Measurements from ENCODE around the gene DDX41.
A peak's percentile ranks its signal among the peaks of the same experiment; 100 is the strongest.

Gene DDX41

DNA sequence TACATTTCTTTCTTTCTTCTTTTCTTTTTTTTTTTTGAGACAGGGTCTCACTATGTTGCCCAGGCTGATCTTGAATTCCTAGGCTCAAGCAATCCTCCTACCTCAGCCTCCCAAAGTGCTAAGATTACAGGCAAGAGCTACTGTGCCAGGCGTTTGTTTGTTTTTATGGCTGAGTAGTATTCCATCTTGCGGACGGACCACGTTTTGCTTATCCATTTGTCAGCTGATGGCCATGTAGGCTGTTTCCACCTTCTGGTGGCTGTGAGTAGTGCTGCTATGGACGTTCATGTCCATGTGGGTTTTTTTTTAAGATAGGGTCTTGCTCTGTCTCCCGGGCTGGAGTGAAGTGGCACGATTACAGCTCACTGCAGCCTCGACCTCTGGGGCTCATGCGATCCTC, 9.6 kb downstream of the DDX41 start:
- no peak for DNase-seq (ENCODE audit: low read depth, low spot score)
- peaks cover 89% of the 10 kb centered on the region for H3K36me3 ChIP-seq (ENCODE audit: insufficient read depth, insufficient read length, low read length)
- TF ChIP-seq SUZ12 (IDR thresholded peaks at IDR 0.05; ENCODE audit: extremely low read depth, insufficient read depth, insufficient read length) (no peak), ZNF274 (IDR thresholded peaks at IDR 0.05; ENCODE audit: low read depth, low read length) (no peak), YY1 (IDR thresholded peaks at IDR 0.05; ENCODE audit: insufficient read depth, insufficient read length) (no peak)
- no peak overlapping the region for H3K9ac ChIP-seq (ENCODE audit: insufficient read length, low read depth)
- H3K4me3 ChIP-seq (ENCODE audit: insufficient read length, low read depth): no peak overlapping the region
- no peaks in the 10 kb centered on the region for H3K9me3 ChIP-seq (ENCODE audit: insufficient read depth, low read length)
- H3K4me1 ChIP-seq (ENCODE audit: insufficient read depth, insufficient read length): peaks cover 25% of the 10 kb centered on the region
- H3K27me3 ChIP-seq (ENCODE audit: insufficient read depth, insufficient read length): no peaks in the 10 kb centered on the region

DNA sequence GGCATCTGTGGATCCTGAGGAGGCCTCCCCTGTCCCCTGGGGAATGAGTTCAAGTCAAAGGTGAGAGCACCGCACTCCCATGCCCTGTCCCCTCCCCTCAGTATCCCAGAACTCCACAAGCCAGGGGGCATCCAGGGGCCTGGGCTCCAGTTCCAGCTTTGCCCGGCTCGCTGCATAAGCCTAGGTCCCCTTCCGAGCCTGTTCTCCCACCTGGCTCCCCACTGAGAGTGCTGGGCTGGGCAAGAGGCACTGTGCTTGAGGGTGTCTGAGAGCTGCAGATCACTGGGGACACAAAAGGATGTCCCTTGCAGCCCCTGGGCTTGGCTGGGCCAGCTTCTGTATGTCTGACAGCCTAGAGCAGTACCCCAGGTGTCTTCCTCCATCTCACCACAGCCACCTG, 11.7 kb downstream of the DDX41 start:
- Histone ChIP-seq H3K27me3 (ENCODE audit: insufficient read depth, insufficient read length) (no peaks in the 10 kb centered on the region), H3K4me3 (ENCODE audit: insufficient read length, low read depth) (no peak overlapping the region), H3K36me3 (ENCODE audit: insufficient read depth, insufficient read length, low read length) (peaks cover 68% of the 10 kb centered on the region), H3K9ac (ENCODE audit: insufficient read length, low read depth) (no peak overlapping the region), H3K9me3 (ENCODE audit: insufficient read depth, low read length) (no peaks in the 10 kb centered on the region), H3K4me1 (ENCODE audit: insufficient read depth, insufficient read length) (peaks cover 22% of the 10 kb centered on the region)
- no peak for TF ChIP-seq SUZ12 (IDR thresholded peaks at IDR 0.05; ENCODE audit: extremely low read depth, insufficient read depth, insufficient read length)
- TF ChIP-seq YY1 (IDR thresholded peaks at IDR 0.05; ENCODE audit: insufficient read depth, insufficient read length): no peak
- no peak for TF ChIP-seq ZNF274 (IDR thresholded peaks at IDR 0.05; ENCODE audit: low read depth, low read length)
- DNase-seq (ENCODE audit: low read depth, low spot score): no peak

DNA sequence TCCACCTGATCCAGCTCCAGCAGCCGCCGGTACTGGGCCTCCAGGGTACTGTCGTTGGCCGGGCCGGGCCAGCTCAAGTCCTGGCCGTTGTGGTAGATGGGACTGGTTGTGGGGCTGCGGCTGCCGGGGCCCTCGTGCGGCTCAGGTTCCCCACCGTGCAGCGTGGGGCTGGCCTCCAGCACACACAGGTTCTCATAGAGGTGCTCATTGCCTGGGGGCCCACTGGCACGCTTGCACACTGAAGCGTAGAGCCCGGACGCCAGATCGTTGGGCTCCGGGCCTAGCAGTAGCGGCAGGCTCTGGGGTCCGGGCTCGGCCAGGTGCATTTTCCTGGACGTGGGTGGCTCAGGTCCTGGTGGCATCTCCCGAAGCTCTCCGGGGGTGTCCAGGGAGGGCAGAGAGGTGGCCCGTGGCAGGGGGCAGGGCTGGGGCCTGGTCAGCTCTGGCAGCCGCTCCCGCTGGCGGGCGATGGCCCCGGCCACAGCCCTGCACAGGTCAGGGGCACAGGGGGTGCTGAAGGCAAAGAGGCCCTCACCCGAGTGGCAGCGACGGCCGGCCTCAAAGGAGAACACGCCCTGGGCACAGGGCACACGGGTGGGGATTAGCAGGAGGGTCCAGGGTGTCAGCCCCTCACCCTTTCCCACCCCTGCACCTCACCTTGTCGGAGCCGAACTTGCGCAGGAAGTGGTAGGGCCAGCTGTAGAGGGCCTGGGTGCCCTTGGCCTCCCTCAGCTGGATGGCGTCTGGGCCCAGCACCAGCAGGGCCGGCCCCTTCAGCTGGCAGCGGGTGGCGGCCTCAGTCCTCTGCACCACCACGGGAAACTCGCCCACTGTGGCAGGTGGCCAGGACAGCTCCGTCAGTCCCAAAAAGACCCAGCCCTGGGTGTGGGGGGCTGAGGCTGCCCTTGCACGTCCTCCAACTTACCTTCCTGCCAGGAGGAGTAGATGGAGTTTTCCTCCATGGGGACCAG, 12.4 kb downstream of the DDX41 start:
- Histone ChIP-seq H3K27me3 (ENCODE audit: insufficient read depth, insufficient read length) (no peaks in the 10 kb centered on the region), H3K36me3 (ENCODE audit: insufficient read depth, insufficient read length, low read length) (peaks cover 61% of the 10 kb centered on the region), H3K9me3 (ENCODE audit: insufficient read depth, low read length) (no peaks in the 10 kb centered on the region), H3K4me3 (ENCODE audit: insufficient read length, low read depth) (no peak overlapping the region), H3K9ac (ENCODE audit: insufficient read length, low read depth) (peak overlapping the region; percentile 3), H3K4me1 (ENCODE audit: insufficient read depth, insufficient read length) (peaks cover 15% of the 10 kb centered on the region)
- no peak for DNase-seq (ENCODE audit: low read depth, low spot score)
- TF ChIP-seq ZNF274 (IDR thresholded peaks at IDR 0.05; ENCODE audit: low read depth, low read length) (no peak), YY1 (IDR thresholded peaks at IDR 0.05; ENCODE audit: insufficient read depth, insufficient read length) (no peak), SUZ12 (IDR thresholded peaks at IDR 0.05; ENCODE audit: extremely low read depth, insufficient read depth, insufficient read length) (no peak)

DNA sequence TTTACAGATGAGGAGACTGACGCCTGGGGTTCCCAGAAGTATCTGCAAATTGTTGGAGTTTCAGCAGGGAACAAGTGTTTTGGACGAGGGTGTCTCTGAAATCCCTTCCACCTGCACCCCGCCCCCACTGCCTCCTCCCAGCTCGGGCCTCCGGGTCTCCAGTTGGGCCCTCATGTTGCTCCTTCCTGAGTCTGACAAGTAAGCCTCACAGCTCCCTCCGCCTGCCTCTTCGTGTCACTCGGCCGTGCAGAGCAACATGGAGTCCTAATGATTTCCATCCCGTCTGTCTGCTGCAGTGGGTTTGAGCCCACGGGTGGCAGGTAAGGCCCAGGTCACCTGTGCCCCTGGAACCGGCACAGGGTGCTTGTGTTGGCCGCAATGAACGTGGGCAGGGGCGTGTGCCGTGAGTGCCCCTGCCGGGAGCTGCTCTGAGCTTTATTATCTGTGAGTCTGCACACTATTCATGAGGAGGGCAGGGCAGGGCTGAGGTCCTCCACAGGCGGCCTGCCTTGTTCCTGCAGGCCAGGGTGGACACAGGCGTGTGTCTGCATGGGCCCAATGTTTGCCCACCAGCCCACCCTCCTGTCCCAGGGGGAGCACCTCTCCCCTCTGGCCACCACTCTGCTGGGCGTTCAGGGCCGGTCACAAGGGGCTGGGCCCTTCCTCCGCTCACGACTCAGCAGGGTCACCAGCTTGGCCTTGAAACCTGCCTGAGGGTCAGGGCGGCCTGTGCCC, 13.2 kb downstream of the DDX41 start:
- Histone ChIP-seq H3K9ac (ENCODE audit: insufficient read length, low read depth) (peak overlapping the region; percentile 3), H3K4me1 (ENCODE audit: insufficient read depth, insufficient read length) (peaks cover 13% of the 10 kb centered on the region), H3K36me3 (ENCODE audit: insufficient read depth, insufficient read length, low read length) (peaks cover 53% of the 10 kb centered on the region), H3K4me3 (ENCODE audit: insufficient read length, low read depth) (no peak overlapping the region), H3K9me3 (ENCODE audit: insufficient read depth, low read length) (no peaks in the 10 kb centered on the region), H3K27me3 (ENCODE audit: insufficient read depth, insufficient read length) (peaks cover 5% of the 10 kb centered on the region)
- DNase-seq (ENCODE audit: low read depth, low spot score): no peak
- TF ChIP-seq SUZ12 (IDR thresholded peaks at IDR 0.05; ENCODE audit: extremely low read depth, insufficient read depth, insufficient read length) (no peak), ZNF274 (IDR thresholded peaks at IDR 0.05; ENCODE audit: low read depth, low read length) (no peak), YY1 (IDR thresholded peaks at IDR 0.05; ENCODE audit: insufficient read depth, insufficient read length) (no peak)

DNA sequence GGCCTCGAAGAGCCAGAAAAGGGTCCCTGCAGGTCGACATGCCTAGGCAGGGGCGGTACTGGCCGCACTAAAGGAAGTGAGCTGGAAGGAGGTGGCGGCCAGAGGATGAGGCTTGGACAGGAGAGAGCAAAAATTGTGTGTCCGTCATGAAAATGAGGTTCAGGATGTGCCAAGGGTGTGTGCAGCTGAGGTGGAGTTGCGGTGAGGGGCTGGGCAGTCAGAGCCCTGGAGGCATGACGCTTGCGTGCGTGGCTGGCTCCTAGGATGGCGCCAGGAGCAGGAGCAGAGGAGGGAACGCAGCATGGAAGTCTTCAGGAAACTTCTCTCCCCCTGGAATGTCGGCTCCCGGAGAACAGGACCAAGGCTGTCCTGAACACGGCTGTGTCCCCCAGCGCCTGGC, 13.9 kb downstream of the DDX41 start:
- Histone ChIP-seq H3K36me3 (ENCODE audit: insufficient read depth, insufficient read length, low read length) (peaks cover 46% of the 10 kb centered on the region), H3K9ac (ENCODE audit: insufficient read length, low read depth) (no peak overlapping the region), H3K4me1 (ENCODE audit: insufficient read depth, insufficient read length) (peaks cover 15% of the 10 kb centered on the region), H3K27me3 (ENCODE audit: insufficient read depth, insufficient read length) (peaks cover 11% of the 10 kb centered on the region), H3K4me3 (ENCODE audit: insufficient read length, low read depth) (no peak overlapping the region), H3K9me3 (ENCODE audit: insufficient read depth, low read length) (no peaks in the 10 kb centered on the region)
- TF ChIP-seq SUZ12 (IDR thresholded peaks at IDR 0.05; ENCODE audit: extremely low read depth, insufficient read depth, insufficient read length): no peak
- TF ChIP-seq YY1 (IDR thresholded peaks at IDR 0.05; ENCODE audit: insufficient read depth, insufficient read length): no peak
- TF ChIP-seq ZNF274 (IDR thresholded peaks at IDR 0.05; ENCODE audit: low read depth, low read length): no peak
- DNase-seq (ENCODE audit: low read depth, low spot score): no peak

DNA sequence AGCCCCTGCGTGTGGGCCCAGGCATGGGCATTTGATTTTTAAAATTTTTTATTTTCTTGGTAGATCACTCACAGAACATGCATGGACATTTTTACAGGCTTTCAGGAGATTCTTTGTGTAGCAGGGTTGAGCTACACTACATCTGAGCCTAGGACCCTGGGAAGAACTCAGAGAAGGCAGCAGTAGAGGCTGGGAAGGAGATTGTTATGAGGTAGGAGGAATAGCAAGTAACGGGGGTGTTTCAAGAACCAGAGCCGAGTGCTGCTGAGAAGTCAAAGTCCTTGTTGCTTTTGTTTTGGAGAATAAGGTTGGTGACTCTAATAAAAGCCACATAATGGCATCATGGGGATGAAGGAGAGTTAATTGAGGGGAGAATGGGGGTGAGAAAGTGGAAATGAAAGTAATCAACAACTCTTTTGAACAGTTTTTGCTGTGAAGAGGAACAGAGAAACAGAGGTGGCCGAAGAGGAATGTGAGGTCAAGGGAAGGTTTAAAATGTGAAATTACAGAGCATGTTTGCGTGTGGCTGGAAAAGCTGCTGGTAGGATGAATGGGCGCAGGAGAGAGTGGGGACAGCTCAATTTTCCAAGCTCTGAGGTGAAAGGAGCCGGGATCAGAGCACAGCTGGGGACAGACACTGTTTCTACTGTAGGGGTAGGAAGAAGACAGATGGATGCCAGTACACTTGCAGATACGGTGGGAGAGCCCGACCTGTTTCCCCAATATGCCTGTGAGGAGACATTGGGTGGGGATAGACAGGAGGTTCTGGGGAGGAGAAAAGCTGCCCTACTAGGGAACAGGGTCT, 14.7 kb downstream of the DDX41 start:
- peak overlapping the region; percentile 11 for H3K9ac ChIP-seq (ENCODE audit: insufficient read length, low read depth)
- DNase-seq (ENCODE audit: low read depth, low spot score): no peak
- H3K4me3 ChIP-seq (ENCODE audit: insufficient read length, low read depth): no peak overlapping the region
- H3K9me3 ChIP-seq (ENCODE audit: insufficient read depth, low read length): no peaks in the 10 kb centered on the region
- no peak for TF ChIP-seq YY1 (IDR thresholded peaks at IDR 0.05; ENCODE audit: insufficient read depth, insufficient read length)
- no peak for TF ChIP-seq SUZ12 (IDR thresholded peaks at IDR 0.05; ENCODE audit: extremely low read depth, insufficient read depth, insufficient read length)
- no peak for TF ChIP-seq ZNF274 (IDR thresholded peaks at IDR 0.05; ENCODE audit: low read depth, low read length)
- H3K27me3 ChIP-seq (ENCODE audit: insufficient read depth, insufficient read length): peaks cover 11% of the 10 kb centered on the region
- peaks cover 38% of the 10 kb centered on the region for H3K36me3 ChIP-seq (ENCODE audit: insufficient read depth, insufficient read length, low read length)
- H3K4me1 ChIP-seq (ENCODE audit: insufficient read depth, insufficient read length): peaks cover 15% of the 10 kb centered on the region

Measured in NT2/D1 (cell line).